Fibroblast of villous mesenchyme (primary cell): ENCODE results near the gene GPR161. TPM values are rescaled to one million over a fixed set of nuclear protein-coding genes. Genes with fewer than 3 reads are reported as not detected.

Experiments used
- DNase-seq: peaks from one replicate; pipeline ENCODE4 v3.0.0-alpha.2; 2010; ENCODE audit warnings: low read depth
- H3K4me3 ChIP-seq: 2 replicates; pipeline ENCODE4 v1.5.1; 2011; ENCODE audit warnings: low read depth, mild to moderate bottlenecking, low read length
- CTCF ChIP-seq: IDR thresholded peaks from 2 replicates; pipeline ENCODE4 v1.5.1; 2012; ENCODE audit warnings: low read depth, mild to moderate bottlenecking, low read length; ENCODE audit not compliant: insufficient read depth
- total RNA-seq: library from RNA; depleted of rRNA; stranded (reverse); fragments of >200 nt; gene quantifications from 2 replicates; pipeline ENCODE4 v1.2.3, GENCODE V29; 2012

Gene GPR161
- total RNA-seq, 1 donor: 13.0 TPM

- DNase-seq: peak; percentile 39
- no peak for TF ChIP-seq CTCF
- H3K4me3 ChIP-seq: no peak overlapping the region
Observed at GRCh38 chr1:168112673-168113305, 23.9 kb downstream of the GPR161 start.

GRCh38 chr1:168110896-168111545, 25.7 kb downstream of the GPR161 start:
- no peak for DNase-seq
- no peak for TF ChIP-seq CTCF
- H3K4me3 ChIP-seq: no peak overlapping the region

GRCh38 chr1:168106274-168106673, 30.5 kb downstream of the GPR161 start:
- no peak overlapping the region for H3K4me3 ChIP-seq
- TF ChIP-seq CTCF: no peak
- no peak for DNase-seq

- TF ChIP-seq CTCF: no peak
- H3K4me3 ChIP-seq: no peak overlapping the region
- no peak for DNase-seq
Observed at GRCh38 chr1:168105846-168106245, 30.9 kb downstream of the GPR161 start.

GRCh38 chr1:168104535-168104934, 32.2 kb downstream of the GPR161 start:
- TF ChIP-seq CTCF: no peak
- DNase-seq: no peak
- H3K4me3 ChIP-seq: no peak overlapping the region

- DNase-seq: no peak
- TF ChIP-seq CTCF: no peak
Observed at GRCh38 chr1:168102487-168102886, 34.2 kb downstream of the GPR161 start.

GRCh38 chr1:168101336-168101735, 35.4 kb downstream of the GPR161 start:
- no peak for TF ChIP-seq CTCF
- no peak overlapping the region for H3K4me3 ChIP-seq
- no peak for DNase-seq

More at GRCh38 chr1:168102487-168102886, 34.2 kb downstream of the GPR161 start:
- H3K4me3 ChIP-seq: no peak overlapping the region
